Vagina (tissue), 2 donors: ENCODE measurements around the gene STXBP6. TPM values are rescaled to one million over a fixed set of nuclear protein-coding genes. Genes with fewer than 3 reads are reported as not detected.

Experiments
- DNase-seq, 2 donors: peaks; one replicate each; pipeline ENCODE4 v3.0.0-alpha.2; 2017; ENCODE audit errors: extremely low spot score in 2 of 2
- H3K27ac ChIP-seq: fragments of 200-600 bp; sonication (generic); one replicate; pipeline ENCODE4 v1.5.1; 2019
- H3K27me3 ChIP-seq: fragments of 200-600 bp; sonication (generic); one replicate; pipeline ENCODE4 v1.5.1; 2019
- H3K36me3 ChIP-seq, 2 donors: fragments of 200-600 bp; sonication (generic); one replicate each; pipeline ENCODE4 v1.5.1; 2017 to 2019
- H3K4me1 ChIP-seq: fragments of 200-600 bp; sonication (generic); one replicate; pipeline ENCODE4 v1.5.1; 2019
- H3K4me3 ChIP-seq, 2 donors: fragments of 200-600 bp; sonication (generic); 1 replicate in 1 of 2; 2 replicates in 1 of 2; pipeline ENCODE4 v1.5.1; 2016 to 2019
- H3K9me3 ChIP-seq: fragments of 200-600 bp; sonication (generic); one replicate; pipeline ENCODE4 v1.5.1; 2019
- CTCF ChIP-seq, 3 experiments: fragments of 450-650 bp in 2 of 3; fragments of 200-600 bp in 1 of 3; sonication (generic) in 1 of 3; IDR thresholded peaks; one replicate each; pipeline ENCODE4 v1.5.1; 2017 to 2019; ENCODE audit warnings: antibody characterized with exemption in 3 of 3, mild to moderate bottlenecking in 2 of 3, moderate library complexity in 2 of 3
- POLR2A ChIP-seq, 2 donors: fragments of 450-650 bp; IDR thresholded peaks; one replicate each; pipeline ENCODE4 v1.6.1; 2017; ENCODE audit warnings: antibody characterized with exemption in 2 of 2, mild to moderate bottlenecking in 2 of 2, moderate library complexity in 2 of 2
- POLR2AphosphoS5 ChIP-seq, 2 donors: sonication (generic); formaldehyde crosslinking; IDR thresholded peaks; one replicate each; pipeline ENCODE4 v1.9.0; 2017; ENCODE audit warnings: antibody characterized with exemption in 2 of 2, mild to moderate bottlenecking in 2 of 2, low read depth in 1 of 2; ENCODE audit not compliant: insufficient read depth in 1 of 2
- intact Hi-C: fragments of 100-400 bp; cut with DNase I; formaldehyde crosslinking; loops from one replicate; pipeline ENCODE4 v1.15.1; 2023
- total RNA-seq: library from RNA; depleted of rRNA; stranded (reverse); fragments of >200 nt; gene quantifications from one replicate; pipeline ENCODE4 v1.2.3, GENCODE V29; 2016

STXBP6 gene
- total RNA-seq, 1 donor from 2014 or later: 4.4 TPM

DNA sequence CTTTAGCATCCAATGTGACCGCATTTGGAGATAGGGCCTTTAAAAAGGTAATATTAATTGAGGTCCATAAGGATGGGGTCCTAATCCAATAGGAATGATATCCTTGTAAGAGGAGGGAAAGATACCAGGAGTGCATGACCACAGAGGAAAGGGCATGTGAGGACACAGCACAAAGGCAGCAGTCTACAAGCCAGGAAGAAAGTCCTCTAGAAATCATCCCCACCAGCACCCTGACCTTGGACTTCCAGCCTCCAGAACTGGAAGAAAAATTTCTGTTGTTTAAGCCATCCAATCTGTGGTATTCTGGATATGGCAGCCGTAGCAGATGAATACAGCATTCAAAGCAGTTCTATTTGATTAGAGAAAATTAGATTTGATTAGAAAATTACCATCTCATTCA, 145.4 kb downstream of the STXBP6 start:
- H3K27ac ChIP-seq: no peak overlapping the region
- no peaks in the 10 kb centered on the region for H3K36me3 ChIP-seq
- no peak for DNase-seq
- no peaks in the 10 kb centered on the region for H3K27me3 ChIP-seq
- peaks cover 4% of the 10 kb centered on the region for H3K4me1 ChIP-seq
- intact Hi-C loops: no loop called here
- H3K4me3 ChIP-seq: no peak overlapping the region
- no peaks in the 10 kb centered on the region for H3K9me3 ChIP-seq
- no peak for TF ChIP-seq CTCF (IDR thresholded peaks at IDR 0.05)
- TF ChIP-seq POLR2A (IDR thresholded peaks at IDR 0.05): no peak
- TF ChIP-seq POLR2AphosphoS5 (IDR thresholded peaks at IDR 0.05; ENCODE audit: insufficient read depth in 1 of 2, low read depth in 1 of 2): no peak

DNA sequence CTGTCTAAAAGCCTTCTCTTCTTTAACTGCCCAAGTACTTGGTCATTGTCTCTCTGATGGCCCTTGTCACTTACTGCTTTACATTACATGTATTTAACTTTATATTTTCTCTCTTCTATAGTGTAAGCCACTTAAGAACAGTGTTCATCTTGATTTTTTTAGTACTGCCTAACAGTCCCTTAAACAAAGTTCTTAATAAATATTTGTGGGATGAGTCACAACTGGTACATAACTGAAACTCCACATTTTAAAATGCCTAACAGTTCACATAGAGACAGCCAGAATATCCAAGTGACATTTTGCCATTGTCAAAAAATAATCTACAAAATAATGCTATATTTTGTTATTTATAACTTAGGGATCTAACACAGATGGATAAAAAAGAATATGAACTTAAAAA, 146.6 kb downstream of the STXBP6 start:
- no peaks in the 10 kb centered on the region for H3K9me3 ChIP-seq
- no peaks in the 10 kb centered on the region for H3K27me3 ChIP-seq
- intact Hi-C loops: no loop called here
- H3K27ac ChIP-seq: no peak overlapping the region
- no peaks in the 10 kb centered on the region for H3K36me3 ChIP-seq
- DNase-seq: no peak
- TF ChIP-seq POLR2A (IDR thresholded peaks at IDR 0.05) (no peak), POLR2AphosphoS5 (IDR thresholded peaks at IDR 0.05; ENCODE audit: insufficient read depth in 1 of 2, low read depth in 1 of 2) (no peak), CTCF (IDR thresholded peaks at IDR 0.05) (no peak)
- H3K4me3 ChIP-seq: no peak overlapping the region
- H3K4me1 ChIP-seq: peaks cover 4% of the 10 kb centered on the region

GRCh38 chr14:24900269-24901100, 149.5 kb downstream of the STXBP6 start:
- Histone ChIP-seq H3K36me3 (no peaks in the 10 kb centered on the region), H3K27me3 (no peaks in the 10 kb centered on the region), H3K27ac (no peak overlapping the region), H3K4me3 (no peak overlapping the region), H3K4me1 (peaks cover 4% of the 10 kb centered on the region), H3K9me3 (no peaks in the 10 kb centered on the region)
- TF ChIP-seq CTCF (IDR thresholded peaks at IDR 0.05): no peak
- no peak for TF ChIP-seq POLR2A (IDR thresholded peaks at IDR 0.05)
- TF ChIP-seq POLR2AphosphoS5 (IDR thresholded peaks at IDR 0.05; ENCODE audit: insufficient read depth in 1 of 2, low read depth in 1 of 2): no peak
- no peak for DNase-seq
- intact Hi-C loops: no loop called here

- H3K4me3 ChIP-seq: no peak overlapping the region
- no peak for TF ChIP-seq POLR2A (IDR thresholded peaks at IDR 0.05)
- no peak for TF ChIP-seq POLR2AphosphoS5 (IDR thresholded peaks at IDR 0.05; ENCODE audit: insufficient read depth in 1 of 2, low read depth in 1 of 2)
- TF ChIP-seq CTCF (IDR thresholded peaks at IDR 0.05): no peak
Observed at GRCh38 chr14:24897793-24898192, 152.2 kb downstream of the STXBP6 start.

GRCh38 chr14:24895622-24896021, 154.3 kb downstream of the STXBP6 start:
- no peak overlapping the region for H3K27ac ChIP-seq
- H3K9me3 ChIP-seq: peaks cover 3% of the 10 kb centered on the region
- H3K4me3 ChIP-seq: no peak overlapping the region
- no peak for TF ChIP-seq CTCF (IDR thresholded peaks at IDR 0.05)
- TF ChIP-seq POLR2AphosphoS5 (IDR thresholded peaks at IDR 0.05; ENCODE audit: insufficient read depth in 1 of 2, low read depth in 1 of 2): no peak
- TF ChIP-seq POLR2A (IDR thresholded peaks at IDR 0.05): no peak
- peaks cover under 1% of the 10 kb centered on the region for H3K4me1 ChIP-seq
- H3K27me3 ChIP-seq: no peaks in the 10 kb centered on the region
- DNase-seq: no peak
- intact Hi-C loops: loop anchor here (5.0 kb wide), 1 partner anchor 1918 kb away; no protein-coding TSS in a partner anchor
- no peaks in the 10 kb centered on the region for H3K36me3 ChIP-seq

More at GRCh38 chr14:24897793-24898192, 152.2 kb downstream of the STXBP6 start:
- Histone ChIP-seq H3K27me3 (no peaks in the 10 kb centered on the region), H3K9me3 (no peaks in the 10 kb centered on the region), H3K36me3 (no peaks in the 10 kb centered on the region), H3K27ac (no peak overlapping the region), H3K4me1 (peaks cover 4% of the 10 kb centered on the region)
- DNase-seq: no peak
- intact Hi-C loops: loop anchor here (5.0 kb wide), 1 partner anchor 1920 kb away; no protein-coding TSS in a partner anchor
